Stimulated activated CD8-positive, alpha-beta memory T cell treated with anti-CD3 and anti-CD28 coated beads, Interleukin-7, amount 100 ng/mL, for 48 hours (primary cell): ENCODE measurements around the gene MED12L.

Experiments used
- DNase-seq, 2 donors: peaks; one replicate each; pipeline ENCODE4 v3.0.0-alpha.2; 2020; ENCODE audit warnings: low read depth in 1 of 2; ENCODE audit errors: extremely low read depth in 1 of 2

The MED12L gene

DNA sequence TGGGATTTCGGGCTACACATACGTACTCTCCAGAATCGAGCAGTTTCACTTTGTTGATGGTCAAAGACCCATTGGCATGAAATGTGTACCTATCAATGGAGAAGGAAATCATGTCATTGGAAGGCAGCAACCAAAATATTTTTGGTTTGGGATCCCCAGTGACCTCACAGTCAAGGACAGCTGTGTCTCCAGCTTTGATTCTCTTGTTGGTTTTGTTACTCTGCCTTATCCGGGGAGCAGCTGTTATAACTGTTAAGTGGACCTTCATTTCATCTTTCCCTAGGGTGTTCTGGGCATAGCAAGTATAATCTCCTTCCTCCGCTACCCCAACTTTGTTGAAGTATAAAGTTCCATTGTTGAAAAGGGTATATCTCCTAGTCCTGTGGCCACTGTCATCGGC, 352.4 kb downstream of the MED12L start:
- no peak for DNase-seq

DNA sequence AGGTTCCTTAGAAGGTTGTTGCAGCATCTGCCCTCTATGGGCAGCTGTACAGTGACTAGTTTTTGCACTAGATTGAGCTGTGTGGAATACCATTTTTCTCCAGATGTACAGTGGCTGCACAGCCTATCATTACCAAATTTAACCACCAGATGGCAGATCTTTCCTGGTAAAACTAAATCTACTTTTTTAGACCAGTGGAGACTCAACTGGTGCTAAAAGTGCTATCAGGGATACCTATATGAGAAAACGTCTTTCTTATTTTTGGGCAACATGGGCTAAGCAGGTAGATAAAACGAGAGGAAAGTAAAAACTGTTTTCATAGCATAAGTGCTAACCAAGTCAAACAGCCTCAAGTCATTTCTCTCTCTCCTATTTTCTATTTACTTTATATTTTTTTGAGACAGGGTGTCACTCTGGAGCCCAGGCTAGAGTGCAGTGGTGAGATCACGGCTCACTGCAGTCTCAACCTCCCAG, 354.2 kb downstream of the MED12L start:
- DNase-seq = no peak

DNA sequence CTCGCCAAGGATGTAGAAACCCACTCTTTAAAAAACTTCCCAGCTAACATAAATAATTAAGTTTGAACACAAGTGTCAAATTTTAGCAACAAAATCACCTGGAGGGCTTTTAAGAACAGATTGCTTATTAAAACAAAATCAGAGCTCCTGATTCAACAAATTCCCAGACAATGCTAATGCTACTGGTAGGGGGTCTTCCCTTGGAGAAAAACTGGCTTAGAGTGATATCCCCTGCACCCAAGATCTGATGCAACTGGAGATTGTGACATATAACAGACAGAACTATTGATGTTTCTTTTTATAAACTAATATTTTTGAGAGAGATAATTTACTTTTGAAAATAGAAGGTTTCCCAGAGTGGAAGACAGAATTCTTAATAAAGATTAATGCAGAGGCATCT, 355.5 kb downstream of the MED12L start:
- no peak for DNase-seq

DNA sequence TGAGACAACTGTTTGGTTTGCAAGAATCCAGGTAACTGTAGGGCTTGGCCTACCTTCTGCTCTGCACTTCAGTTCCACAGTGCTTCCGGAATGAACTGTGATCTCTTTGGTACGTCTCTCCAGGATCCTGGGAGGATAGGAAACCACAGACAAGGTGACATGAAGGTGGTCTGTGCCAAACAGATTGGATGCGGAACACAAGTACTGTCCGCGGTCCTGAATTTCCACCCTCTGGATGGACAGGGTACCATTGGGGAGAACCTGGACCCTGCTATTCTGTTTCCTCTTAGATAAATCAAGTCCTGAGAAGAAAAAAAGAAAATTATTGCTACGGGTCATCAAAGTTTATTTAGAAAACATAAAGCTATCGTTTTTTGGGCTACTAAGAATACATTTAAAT, 358.1 kb downstream of the MED12L start:
- no peak for DNase-seq

DNA sequence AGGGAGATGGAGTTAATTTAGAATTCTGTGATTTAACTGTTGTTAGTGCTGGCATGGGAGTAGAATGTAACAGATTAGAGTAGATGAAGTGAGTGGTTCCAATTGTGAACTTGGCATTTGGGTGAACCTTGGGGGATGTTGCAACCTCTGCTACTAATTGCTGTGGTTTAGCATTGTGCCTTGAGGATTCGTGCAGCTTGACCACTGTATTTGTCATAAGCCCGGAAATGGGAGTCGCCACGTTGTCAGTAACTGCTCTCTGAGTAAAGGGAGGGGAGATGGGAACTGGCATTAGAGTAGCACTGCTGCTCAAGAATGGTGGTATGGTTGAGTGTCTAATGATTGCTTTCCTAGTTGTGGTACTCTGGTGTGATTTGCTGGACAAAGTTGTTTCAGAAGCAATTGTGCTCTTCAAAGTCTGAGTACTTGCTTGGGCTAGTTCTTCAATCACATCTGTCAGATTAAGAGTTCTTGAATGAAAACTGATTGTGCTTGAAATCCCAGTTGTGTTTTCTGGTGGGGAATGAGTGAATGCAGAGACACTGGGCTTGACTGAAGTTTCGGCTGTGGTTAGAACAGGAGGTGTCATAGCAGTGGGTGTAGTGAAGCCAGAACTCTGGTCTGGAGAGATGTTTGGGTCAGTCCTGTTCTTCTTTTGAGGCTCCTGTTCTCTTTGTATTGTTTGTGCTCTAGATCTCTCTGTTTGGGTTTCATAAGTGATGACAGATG, 360.0 kb downstream of the MED12L start:
- DNase-seq = no peak

DNA sequence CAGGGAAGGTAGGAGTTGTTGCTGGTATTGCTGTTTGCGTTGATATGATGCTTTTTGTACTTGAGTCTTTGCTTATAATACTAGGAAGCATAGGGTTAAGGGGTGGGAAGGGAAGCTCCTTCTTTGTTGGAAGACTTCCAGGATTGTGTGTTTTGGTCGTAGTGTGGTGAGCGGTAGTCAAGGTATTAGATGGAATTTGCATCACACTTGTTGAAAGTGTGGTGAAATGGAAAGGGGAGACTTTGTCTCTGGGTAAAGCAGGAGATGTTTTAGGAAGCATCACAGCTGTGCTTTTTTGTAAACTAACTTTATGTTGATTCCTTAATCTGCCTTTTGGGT, 360.5 kb downstream of the MED12L start:
- no peak for DNase-seq

DNA sequence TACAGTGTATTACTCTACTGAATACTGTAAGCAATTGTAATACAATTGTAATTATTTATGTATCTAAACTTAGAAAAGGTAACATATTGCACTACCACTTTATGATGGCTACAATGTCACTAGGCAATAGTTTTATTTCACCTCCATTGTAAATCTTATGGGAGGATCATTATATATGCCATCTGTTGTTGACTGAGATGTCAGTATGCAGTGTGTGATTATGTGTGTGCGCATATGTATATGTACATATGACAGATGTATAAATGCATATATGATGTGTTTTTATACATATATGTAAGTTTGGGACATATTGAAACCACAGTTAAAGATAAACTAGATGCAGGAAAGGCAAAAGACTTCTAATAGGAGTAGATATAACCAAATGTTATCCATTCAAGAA, 366.9 kb downstream of the MED12L start:
- no peak for DNase-seq

DNA sequence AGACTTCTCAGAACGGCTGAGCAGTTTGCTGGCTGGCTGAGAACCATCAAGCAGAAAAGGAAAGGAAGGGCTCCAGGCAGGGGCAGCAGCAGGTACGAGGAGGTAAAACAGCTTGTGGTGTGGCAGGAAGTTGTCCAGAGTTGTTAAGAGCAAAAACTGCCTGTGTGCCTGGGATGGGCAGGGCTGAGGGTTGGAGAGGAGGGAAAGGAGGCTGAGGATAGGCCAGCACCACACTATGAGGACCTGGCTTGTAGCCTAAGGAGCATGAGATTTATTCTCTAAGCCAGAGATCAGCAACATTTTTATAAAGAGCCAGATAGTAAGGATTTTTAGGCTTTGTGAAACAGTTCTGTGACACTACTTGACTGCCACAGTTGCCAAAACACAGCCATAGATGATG, 367.4 kb downstream of the MED12L start:
- no peak for DNase-seq

DNA sequence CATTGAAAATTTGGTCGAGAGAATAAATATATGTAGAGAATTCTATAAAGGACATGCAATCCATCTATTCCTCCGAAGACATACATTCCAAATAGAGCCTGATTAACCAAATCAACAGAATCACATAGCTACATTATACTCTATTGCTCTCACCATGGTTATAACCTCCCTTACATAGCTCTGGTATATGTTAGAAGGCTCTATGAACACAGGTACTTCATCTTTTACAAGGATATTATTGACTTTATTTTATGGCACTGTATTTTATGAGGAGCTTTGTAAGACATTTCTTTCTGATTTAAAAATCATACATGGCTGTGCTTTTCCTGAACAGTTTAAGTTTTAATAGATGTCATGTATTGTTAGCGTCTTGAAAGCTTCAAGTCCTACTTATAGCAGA, 370.6 kb downstream of the MED12L start:
- DNase-seq = no peak

DNA sequence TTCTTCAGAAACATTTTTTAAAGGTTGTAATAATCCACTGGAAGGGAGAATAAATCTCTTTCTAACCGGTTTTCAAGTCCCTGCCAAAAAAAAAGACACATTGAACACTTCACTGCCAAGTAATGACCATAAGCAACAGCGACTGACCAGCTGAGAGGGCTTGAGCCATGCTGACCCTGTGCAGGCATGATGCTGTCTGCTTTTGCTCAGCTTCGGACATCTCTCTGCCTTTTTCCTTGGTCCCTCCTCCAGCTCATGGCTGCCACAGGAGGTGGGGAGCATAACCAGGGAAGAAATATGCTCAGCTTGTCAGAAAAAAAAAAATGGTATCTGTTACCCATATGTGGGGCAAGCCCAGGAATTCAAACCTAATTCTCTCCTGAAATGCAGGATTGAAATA, 373.9 kb downstream of the MED12L start:
- no peak for DNase-seq

DNA sequence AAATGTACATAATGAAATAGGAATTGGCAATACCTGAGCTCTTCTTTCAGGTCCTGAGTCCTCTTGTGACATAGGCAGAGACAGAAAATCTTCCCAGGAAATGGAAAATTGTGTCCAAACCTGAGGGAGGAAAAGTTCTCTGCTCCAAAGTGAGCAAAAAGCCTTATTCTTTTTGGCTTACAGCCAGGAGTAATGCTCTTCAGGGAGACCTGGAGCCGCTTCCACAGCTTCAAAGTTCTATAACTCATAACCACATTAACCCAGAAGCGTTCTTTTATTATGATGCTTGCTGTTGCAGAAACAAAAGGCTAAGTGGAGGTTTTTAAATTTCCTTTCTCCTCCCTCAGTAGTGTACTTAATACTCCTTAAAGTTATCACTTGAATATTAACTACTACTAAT, 374.8 kb downstream of the MED12L start:
- DNase-seq = no peak

DNA sequence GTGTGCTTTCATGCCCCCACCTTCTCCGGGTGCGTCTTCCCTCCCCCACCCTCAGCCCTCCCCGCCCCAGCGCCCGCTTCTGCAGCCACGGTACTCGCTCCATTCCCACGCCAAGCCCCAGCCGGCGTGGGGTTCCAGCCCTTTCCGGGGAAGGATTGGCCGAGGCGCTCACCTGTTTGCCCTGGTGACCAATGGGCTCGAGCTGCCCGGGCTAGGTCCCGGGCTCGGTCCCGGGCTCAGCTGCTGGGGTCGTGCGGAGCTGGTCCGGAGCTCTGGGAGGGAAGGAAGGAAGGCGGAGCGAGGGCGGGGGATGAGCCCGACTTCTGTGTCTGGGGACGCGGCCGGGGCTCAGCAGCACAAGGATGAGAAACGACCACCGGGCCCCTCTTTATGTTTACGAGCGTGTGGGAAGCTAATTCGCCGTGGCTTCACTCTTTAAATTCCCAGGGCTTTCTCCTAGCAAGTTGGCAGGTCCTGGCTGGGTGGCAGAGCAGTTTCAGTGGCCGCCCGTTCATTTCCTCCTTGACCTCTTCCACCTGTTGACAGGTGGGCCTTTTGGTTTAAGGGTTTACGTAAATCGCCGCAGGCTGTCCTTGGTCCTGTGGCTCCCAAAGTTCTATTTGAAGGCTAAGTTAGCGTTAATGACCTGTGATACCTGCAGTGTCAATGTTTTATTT, 375.4 kb downstream of the MED12L start, which contains the start of gene IGSF10:
TSS of gene IGSF10 (minus strand) at position 288 of the 677 bp plus-strand sequence. CDS start 2,352 bp downstream, outside the sequence.
- DNase-seq = no peak

DNA sequence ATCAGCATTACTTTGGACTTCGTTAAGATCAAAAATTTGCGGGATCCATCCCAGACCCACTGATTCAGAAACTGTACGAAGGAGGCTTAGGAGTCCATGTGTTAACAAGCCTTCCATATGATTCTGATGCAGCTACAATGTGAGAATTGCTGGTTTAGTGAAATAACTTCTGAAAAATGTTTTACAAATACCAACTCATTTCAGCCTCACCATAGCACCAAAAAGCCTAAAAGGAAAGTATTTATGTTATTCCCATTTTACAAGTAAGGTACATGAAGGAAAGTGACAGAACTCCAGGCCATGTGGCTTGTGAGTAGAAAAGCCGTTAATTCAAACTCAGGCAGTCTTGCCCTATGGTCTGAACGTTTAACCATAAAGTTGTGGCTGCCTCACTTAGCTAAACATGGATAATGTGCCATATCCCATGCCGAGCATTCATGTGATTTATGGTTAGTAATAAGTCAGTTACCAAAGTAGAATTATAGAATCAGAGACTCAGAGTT, 376.9 kb downstream of the MED12L start:
- no peak for DNase-seq

DNA sequence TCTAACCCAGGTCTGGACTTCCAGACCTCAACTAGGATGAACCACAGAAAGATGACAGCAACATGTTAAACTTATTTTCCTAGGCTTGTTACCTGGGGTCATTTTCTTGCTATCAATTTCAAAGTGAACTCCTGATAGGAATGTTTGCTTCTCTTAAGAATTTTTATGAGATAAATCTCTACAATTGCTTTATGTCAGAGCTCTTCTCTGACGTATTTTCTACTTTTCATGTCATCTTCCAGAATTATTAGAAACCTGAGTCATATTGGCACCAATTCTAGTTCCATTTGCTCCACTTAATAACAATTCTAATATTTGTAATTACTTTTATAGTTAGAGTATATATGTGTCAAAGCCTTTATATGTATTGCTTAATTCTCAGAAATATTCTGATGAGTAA, 377.5 kb downstream of the MED12L start:
- DNase-seq = no peak

DNA sequence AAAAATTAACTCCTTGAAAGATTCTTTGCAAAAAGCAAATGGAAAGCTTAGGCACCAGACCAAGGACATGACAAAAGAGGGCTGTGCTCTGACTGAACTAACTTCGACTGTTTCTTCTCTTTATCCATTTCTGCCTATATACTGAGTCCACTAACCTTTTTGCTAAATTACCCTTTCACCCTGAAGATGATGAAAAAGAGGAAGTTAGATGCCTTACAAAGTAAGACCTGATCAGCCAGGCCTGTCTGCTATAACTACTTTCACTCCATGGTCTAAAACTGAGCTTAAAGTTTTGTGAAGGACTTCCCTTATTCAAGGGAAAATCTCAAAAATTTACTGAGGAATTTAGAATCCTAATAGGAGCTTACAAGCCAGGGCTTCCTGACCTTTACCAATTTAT, 381.6 kb downstream of the MED12L start:
- DNase-seq = no peak

DNA sequence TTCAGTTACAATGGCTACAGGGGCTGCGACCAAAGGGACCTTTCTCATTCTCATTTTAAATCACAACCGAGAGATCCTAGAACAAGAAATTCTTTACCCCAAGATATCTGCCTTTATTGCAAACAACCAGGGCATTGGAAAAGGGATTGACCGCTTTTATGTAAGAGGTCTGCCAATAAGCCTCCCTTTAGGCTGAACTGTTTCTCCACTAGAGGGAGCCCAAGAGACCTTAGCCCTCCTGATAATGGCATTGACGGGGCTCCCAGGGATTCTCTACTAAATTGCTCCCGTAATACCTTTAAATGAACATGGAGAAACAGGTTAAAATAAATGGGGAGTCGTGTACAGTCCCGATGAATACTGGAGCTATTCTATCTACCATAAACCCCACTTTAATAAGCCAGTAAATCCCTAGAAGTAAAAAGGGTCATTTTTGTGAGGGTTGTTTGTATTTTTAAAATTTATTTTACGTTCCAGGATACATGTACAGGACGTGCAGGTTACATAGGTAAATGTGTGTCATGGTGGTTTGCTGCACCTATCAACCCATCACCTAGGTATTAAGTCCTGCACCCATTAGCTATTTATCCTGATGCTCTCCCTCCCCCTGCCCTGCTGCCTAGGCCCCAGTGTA, 382.9 kb downstream of the MED12L start:
- no peak for DNase-seq

DNA sequence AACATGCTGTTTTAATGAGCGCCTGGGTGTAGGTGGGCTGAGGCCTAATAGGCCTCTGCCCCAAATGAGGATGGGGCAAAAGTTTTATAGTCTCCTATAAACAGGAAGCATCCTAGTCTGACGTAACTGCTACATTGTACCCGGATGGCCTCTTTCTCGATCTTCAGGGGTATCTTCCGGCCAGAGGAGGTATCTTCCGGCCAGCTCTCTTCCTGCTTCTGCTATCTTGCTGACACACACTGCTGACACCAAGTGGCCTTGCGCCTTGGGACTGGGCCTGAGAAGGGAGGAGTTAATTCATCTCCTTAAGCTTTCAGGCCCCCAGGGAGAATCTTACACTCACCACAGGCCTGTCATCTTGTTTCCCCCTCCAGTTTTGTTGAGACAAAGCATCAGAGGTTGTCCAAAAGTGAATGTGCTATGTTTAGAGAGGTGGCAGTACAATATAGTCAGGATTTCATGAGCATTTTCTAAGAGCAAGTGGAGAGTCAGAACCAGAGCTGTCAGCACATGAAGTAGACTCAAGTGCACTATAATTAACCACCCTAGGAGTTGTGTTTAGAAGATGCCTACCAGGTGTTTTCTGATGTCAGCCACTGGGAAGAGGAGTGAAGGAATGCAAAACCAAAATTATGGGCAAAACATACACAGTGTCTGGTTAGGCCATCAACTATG, 391.0 kb downstream of the MED12L start:
- DNase-seq = no peak

DNA sequence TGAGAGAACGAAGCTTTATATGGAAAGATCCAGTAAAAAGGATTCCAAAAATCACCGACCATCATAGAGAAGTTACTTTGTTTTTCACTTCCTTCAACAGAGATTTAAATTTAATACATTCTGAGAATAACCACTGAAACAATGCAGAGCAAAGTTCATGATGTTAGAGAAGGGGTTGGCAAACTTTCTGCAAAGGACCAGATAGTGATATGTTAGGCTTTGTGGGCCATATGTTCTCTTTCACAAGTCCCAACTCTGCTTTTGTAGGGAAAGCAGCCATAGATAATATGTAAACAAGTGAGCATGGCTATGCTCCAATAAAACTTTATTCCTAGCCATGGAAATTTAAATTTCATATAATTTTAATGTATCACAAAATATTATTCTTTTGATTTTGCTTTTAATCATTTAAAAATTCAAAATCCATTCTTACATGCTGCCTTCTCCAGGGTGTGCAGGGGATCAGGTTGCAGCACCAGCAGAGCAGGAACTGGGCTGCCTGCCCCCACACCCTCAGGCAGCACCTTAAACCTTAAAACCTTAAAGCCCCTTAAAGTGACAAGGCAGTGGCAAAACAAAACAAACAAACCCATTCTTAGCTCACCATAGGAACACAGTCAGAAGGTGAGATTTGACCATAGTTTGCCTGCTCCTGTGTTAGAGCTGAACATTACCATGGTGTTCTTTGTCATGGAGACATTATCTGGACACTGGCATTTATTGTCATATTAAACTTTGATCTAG, 392.3 kb downstream of the MED12L start:
- no peak for DNase-seq

DNA sequence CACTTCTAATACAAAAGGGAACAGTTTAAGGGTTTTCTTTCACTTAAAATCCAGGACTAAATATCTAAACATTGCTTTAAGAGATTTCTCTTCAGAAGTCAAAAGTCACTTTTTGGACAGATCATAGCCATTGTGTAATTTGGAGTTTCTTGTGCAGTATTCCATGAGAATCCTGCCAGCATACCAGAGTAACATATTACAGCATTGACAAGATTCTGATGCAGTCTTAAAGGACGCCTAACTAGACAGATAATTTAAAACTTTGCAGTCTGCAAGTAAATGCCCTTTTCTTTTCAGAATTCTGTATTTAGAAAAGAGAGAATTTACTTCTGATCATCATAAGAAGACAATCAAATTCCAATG, 392.9 kb downstream of the MED12L start:
- no peak for DNase-seq

DNA sequence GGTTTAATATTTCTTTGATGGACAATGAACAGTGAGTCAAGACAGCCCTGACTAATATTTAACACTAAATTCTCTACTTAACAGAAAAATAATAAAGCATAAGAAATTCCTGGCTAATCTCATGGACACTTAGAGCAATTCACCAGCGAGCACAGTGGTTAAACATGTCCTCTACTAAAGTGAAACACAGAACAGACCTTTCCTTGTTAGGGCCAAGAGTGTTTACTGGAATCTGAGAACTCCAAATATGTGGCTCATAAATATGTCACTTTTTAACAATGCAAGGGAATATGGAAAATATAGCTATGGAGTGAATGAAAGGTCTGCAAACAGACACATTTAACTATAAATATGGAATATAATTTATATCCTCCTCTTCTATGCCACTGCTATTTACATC, 394.0 kb downstream of the MED12L start:
- no peak for DNase-seq

DNA sequence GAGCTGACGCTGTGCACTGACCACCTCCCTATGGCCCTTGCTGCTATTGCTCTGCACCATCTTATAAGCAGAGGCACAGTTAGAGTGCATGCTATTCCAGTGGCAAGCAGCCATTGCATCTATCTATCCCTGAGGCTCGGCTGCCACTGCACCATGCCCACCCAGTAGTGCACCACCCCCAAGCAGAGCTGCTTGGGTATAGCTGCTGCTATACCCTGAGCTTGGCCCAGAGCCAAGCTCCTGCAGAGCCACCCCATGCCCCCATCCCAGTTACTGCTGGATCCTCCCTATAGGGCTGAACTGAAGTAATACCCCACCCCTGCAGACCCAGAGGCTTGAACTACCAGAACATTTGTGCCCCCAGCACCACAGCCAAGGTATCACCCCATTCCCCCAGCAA, 395.0 kb downstream of the MED12L start:
- DNase-seq = no peak
